Measurements from ENCODE around the gene STPG4. TPM values are rescaled to one million over a fixed set of nuclear protein-coding genes. Genes with fewer than 3 reads are reported as not detected.

Gene STPG4
- total and polyA plus RNA-seq, 7 donors = 0.03 TPM; not detected in 6

DNA sequence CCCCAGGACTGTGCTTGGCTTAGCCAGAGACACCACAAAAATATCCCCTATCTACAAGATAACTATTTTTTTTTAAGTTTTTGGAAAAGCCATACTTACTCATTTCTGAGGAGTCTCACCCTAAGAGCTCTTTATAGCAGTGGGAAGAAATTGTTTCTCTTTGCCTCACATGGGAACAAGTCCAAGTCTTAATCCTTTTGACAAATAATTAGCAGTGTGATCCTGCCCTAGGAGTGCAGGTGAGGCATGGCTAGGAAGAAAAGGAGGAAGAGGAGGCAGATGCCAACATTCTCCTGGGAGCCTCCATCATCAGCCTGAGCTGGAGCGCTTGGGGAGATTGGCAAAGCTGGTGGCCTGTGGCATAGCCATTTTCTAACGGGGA is 115.6 kb downstream of the STPG4 start:
- DNase-seq (no peak), ATAC-seq (no peak)
- Histone ChIP-seq H3K9me3 (no peaks in the 10 kb centered on the region), H3K27me3 (ENCODE audit: insufficient read depth in 3 of 3, low read length in 2 of 3) (no peaks in the 10 kb centered on the region), H3K4me3 (no peak overlapping the region), H3K36me3 (ENCODE audit: insufficient read depth in 1 of 2, low read depth in 1 of 2) (no peaks in the 10 kb centered on the region), H3K4me1 (peaks cover 83% of the 10 kb centered on the region), H3K27ac (peak overlapping the region; percentile 88)
- TF ChIP-seq, protein P1, sequence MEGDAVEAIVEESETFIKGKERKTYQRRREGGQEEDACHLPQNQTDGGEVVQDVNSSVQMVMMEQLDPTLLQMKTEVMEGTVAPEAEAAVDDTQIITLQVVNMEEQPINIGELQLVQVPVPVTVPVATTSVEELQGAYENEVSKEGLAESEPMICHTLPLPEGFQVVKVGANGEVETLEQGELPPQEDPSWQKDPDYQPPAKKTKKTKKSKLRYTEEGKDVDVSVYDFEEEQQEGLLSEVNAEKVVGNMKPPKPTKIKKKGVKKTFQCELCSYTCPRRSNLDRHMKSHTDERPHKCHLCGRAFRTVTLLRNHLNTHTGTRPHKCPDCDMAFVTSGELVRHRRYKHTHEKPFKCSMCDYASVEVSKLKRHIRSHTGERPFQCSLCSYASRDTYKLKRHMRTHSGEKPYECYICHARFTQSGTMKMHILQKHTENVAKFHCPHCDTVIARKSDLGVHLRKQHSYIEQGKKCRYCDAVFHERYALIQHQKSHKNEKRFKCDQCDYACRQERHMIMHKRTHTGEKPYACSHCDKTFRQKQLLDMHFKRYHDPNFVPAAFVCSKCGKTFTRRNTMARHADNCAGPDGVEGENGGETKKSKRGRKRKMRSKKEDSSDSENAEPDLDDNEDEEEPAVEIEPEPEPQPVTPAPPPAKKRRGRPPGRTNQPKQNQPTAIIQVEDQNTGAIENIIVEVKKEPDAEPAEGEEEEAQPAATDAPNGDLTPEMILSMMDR (IDR thresholded peaks at IDR 0.05) = no peak
- intact Hi-C loops (cut with DNase I) = no loop called here
- 70 to 86% (median 76%) methylated on average over 2 of the region's 2 CpGs for WGBS, 3 donors

DNA sequence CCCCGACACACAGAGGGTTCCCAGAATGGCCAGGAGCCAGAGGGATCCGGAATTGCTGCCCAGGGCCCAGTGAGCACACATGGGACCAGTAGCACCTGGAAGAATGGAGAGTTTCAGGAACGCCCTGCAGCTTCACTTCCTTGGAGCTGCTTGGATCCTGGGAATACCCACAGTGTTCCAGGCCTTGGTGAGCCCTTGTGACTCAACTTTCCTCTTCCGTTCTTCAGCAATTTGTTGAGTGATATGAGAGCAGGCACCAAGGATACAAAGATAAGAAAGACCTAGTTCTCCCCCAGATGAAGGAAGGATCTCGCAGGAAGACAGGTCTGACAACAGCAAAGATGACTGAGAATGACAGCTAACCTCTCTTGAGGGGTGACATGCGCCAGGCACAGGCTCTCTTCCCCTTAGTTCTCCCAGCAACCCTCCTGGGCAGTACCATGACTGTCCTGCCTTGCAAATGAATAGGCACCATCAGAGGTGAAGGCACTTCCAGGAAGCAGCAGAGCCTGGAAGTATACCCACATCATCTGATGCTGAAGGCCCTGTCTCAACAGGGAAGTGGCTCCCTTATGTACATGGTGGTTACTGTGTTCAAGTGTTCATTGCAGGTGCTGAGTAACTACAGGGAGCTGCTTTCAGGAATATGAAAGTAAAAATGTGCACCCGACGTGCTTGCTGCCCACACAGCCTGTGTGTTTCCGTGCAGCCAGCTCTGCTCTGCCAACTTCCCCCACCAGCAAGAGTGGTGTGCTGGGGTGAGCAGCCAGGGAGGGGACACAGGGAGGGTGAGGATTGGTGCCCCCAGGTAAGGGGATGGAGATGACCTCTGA is 116.2 kb downstream of the STPG4 start:
- no peak for DNase-seq
- 70 to 84% (median 71%) methylated on average over 9 of the region's 9 CpGs for WGBS, 3 donors

DNA sequence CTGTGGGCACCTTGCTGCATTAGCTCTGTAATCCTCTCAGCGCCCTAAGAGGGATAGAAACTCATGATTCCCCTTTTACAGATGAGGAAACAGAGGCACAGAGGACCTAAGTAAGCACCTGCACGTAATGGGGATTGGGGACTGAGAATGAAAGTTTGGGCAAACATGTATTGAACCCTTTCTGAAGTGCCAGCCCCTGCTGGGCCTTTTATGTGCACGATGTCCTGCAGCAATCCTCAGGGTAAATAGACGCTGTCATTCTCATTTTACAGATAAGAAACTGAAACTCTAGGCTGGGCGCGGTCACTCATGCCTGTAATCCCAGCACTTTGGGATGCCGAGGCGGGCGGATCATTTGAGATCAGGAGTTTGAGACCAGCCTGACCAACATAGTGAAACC is 117.4 kb downstream of the STPG4 start:
- no peaks in the 10 kb centered on the region for H3K9me3 ChIP-seq
- DNase-seq (no peak), ATAC-seq (no peak)
- no peaks in the 10 kb centered on the region for H3K36me3 ChIP-seq (ENCODE audit: insufficient read depth in 1 of 2, low read depth in 1 of 2)
- intact Hi-C loops (cut with DNase I) = no loop called here
- 43 to 80% (median 44%) methylated on average over 9 of the region's 9 CpGs for WGBS, 3 donors
- H3K27ac ChIP-seq = peak overlapping the region; percentile 93
- peaks cover 85% of the 10 kb centered on the region for H3K4me1 ChIP-seq
- no peak overlapping the region for H3K4me3 ChIP-seq
- H3K27me3 ChIP-seq (ENCODE audit: insufficient read depth in 3 of 3, low read length in 2 of 3) = no peaks in the 10 kb centered on the region
- TF ChIP-seq, protein P1 (IDR thresholded peaks at IDR 0.05) = no peak

More for the DNA sequence above, 116.2 kb downstream of the STPG4 start:
- H3K27ac ChIP-seq = peak overlapping the region; percentile 88
- no peaks in the 10 kb centered on the region for H3K27me3 ChIP-seq (ENCODE audit: insufficient read depth in 3 of 3, low read length in 2 of 3)
- no peaks in the 10 kb centered on the region for H3K9me3 ChIP-seq
- intact Hi-C loops (cut with DNase I) = no loop called here
- H3K4me1 ChIP-seq = peaks cover 85% of the 10 kb centered on the region
- TF ChIP-seq, protein P1 (IDR thresholded peaks at IDR 0.05) = no peak
- no peaks in the 10 kb centered on the region for H3K36me3 ChIP-seq (ENCODE audit: insufficient read depth in 1 of 2, low read depth in 1 of 2)
- no peak overlapping the region for H3K4me3 ChIP-seq
- no peak for ATAC-seq

Other genes starting within 250 kb of the STPG4 start
- gene MCFD2, start 239.5 kb downstream of the STPG4 start, total RNA-seq = 100 to 1,000 TPM in 2 of 4 donors, 10 to 100 TPM in 2; 65.2 to 121 (median 96.9) TPM
- 10 to 100 TPM; 52.2 to 99.2 (median 69.8) TPM for gene MCFD2, start 239.5 kb downstream of the STPG4 start, polyA plus RNA-seq
- gene TTC7A, start 214.1 kb downstream of the STPG4 start, total RNA-seq = 1 to 10 TPM; 3.6 to 5.9 (median 4.0) TPM
- gene TTC7A, start 214.1 kb downstream of the STPG4 start, polyA plus RNA-seq = 1 to 10 TPM; 1.7 to 2.7 (median 2.2) TPM
- 100 to 1,000 TPM; 125 to 435 (median 151) TPM for gene CALM2, start 21.2 kb upstream of the STPG4 start, total RNA-seq
- 100 to 1,000 TPM; 135 to 524 (median 139) TPM for gene CALM2, start 21.2 kb upstream of the STPG4 start, polyA plus RNA-seq
- under 1 TPM in 1 of 4 donors, not detected in 3; 0.46 TPM for gene EPCAM, start 214.0 kb upstream of the STPG4 start, total RNA-seq
- under 1 TPM; 0.08 to 0.48 (median 0.20) TPM for gene EPCAM, start 214.0 kb upstream of the STPG4 start, polyA plus RNA-seq
- 10 to 100 TPM in 1 of 4 donors, 1 to 10 TPM in 3; 3.2 to 10.8 (median 8.2) TPM for gene MSH2, start 247.8 kb upstream of the STPG4 start, total RNA-seq
- 1 to 10 TPM; 5.3 to 8.3 (median 5.8) TPM for gene MSH2, start 247.8 kb upstream of the STPG4 start, polyA plus RNA-seq

All from psoas muscle (tissue), 8 donors.